Retinal pigment epithelial cell (primary cell): ENCODE results near the gene PRR15.
"Not testable (repeated sequence)": the region's sequence is repeated elsewhere in the genome, so short reads cannot be mapped to it uniquely, and the experiment has no call there.

Experiments used
- DNase-seq: peaks from one replicate; pipeline ENCODE4 v3.0.0-alpha.2; 2010; ENCODE audit warnings: low read depth
- H3K4me3 ChIP-seq: 2 replicates; pipeline ENCODE4 v1.5.1; 2011; ENCODE audit warnings: mild to moderate bottlenecking, low read length, control low read depth, moderate library complexity
- CTCF ChIP-seq: conservative IDR thresholded peaks from 2 replicates; pipeline ENCODE4 v1.5.1; 2011; ENCODE audit warnings: low read depth, low read length, control low read depth, inconsistent platforms

Gene PRR15

GRCh38 chr7:29563590-29564495 is at the start of gene PRR15:
TSS of gene PRR15 (plus strand) at chr7:29563835. CDS start at chr7:29566330, 2,495 bp downstream.
- peak; percentile 10 for TF ChIP-seq CTCF
- no peak for DNase-seq
- peak within 1 kb of the TSS; percentile 71 for H3K4me3 ChIP-seq

- TF ChIP-seq CTCF = no peak
Measured at GRCh38 chr7:29516491-29516890, 47.1 kb upstream of the PRR15 start.

GRCh38 chr7:29518616-29519015 is 45.0 kb upstream of the PRR15 start:
- no peak overlapping the region for H3K4me3 ChIP-seq
- no peak for TF ChIP-seq CTCF
- no peak for DNase-seq

More at GRCh38 chr7:29516491-29516890, 47.1 kb upstream of the PRR15 start:
- H3K4me3 ChIP-seq = no peak overlapping the region
- no peak for DNase-seq

GRCh38 chr7:29523728-29524127 is 39.9 kb upstream of the PRR15 start:
- no peak overlapping the region for H3K4me3 ChIP-seq
- DNase-seq = no peak
- no peak for TF ChIP-seq CTCF

- no peak for TF ChIP-seq CTCF
- DNase-seq = no peak
- no peak overlapping the region for H3K4me3 ChIP-seq
Measured at GRCh38 chr7:29527505-29528108, 36.0 kb upstream of the PRR15 start.

GRCh38 chr7:29528526-29528925 is 35.1 kb upstream of the PRR15 start:
- H3K4me3 ChIP-seq, DNase-seq: not testable (repeated sequence)

- no peak for DNase-seq
- no peak for TF ChIP-seq CTCF
- no peak overlapping the region for H3K4me3 ChIP-seq
Measured at GRCh38 chr7:29538389-29538788, 25.2 kb upstream of the PRR15 start.
